Activated CD8-positive, alpha-beta memory T cell treated with anti-CD3 and anti-CD28 coated beads, Interleukin-2, amount 10 ng/mL, durations not matched to agents 7 days and 5 days (primary cell): ENCODE measurements around the gene CTNNB1. TPM values are rescaled to one million over a fixed set of nuclear protein-coding genes. Genes with fewer than 3 reads are reported as not detected.

Experiments used
- ATAC-seq: fragments of 150-1000 bp; cut with Tn5 transposase; one replicate; pipeline ENCODE4 v1.10.0; 2021; ENCODE audit warnings: moderate library complexity
- CTCF ChIA-PET: fragments of 350-600 bp; sonication (Branson Sonifier 250); formaldehyde crosslinking; loops from one replicate; lab custom pipeline; 2021; ENCODE audit warnings: antibody characterized with exemption; lab: Charles Lee
- DNase-seq: peaks from one replicate; pipeline ENCODE4 v3.0.0-alpha.2; 2020
- H3K27ac Mint-ChIP-seq: one replicate; pipeline ENCODE4 v1.8.0; 2021; ENCODE audit warnings: mild to moderate bottlenecking, mixed read lengths
- H3K27me3 Mint-ChIP-seq: one replicate; pipeline ENCODE4 v1.8.0; 2021; ENCODE audit warnings: mixed read lengths
- H3K36me3 Mint-ChIP-seq: one replicate; pipeline ENCODE4 v1.8.0; 2021; ENCODE audit warnings: mild to moderate bottlenecking, mixed read lengths
- H3K4me1 Mint-ChIP-seq: one replicate; pipeline ENCODE4 v1.8.0; 2021; ENCODE audit warnings: mixed read lengths
- H3K4me3 Mint-ChIP-seq: one replicate; pipeline ENCODE4 v1.8.0; 2021; ENCODE audit warnings: mild to moderate bottlenecking, moderate library complexity, mixed read lengths
- H3K9me3 Mint-ChIP-seq: one replicate; pipeline ENCODE4 v1.8.0; 2022; ENCODE audit warnings: low read depth, mixed read lengths
- total RNA-seq, 2 experiments: library from RNA; stranded (reverse); gene quantifications; one replicate each; pipeline ENCODE4 v1.2.3, GENCODE V29; 2021

The CTNNB1 gene
- total RNA-seq, 2 experiments from 2014 or later: 116 to 214 TPM

- no peak for ATAC-seq
- H3K4me3 Mint-ChIP-seq: no peak overlapping the region
- peaks cover 52% of the 10 kb centered on the region for H3K36me3 Mint-ChIP-seq
Observed at GRCh38 chr3:41239587-41239986, 40.3 kb downstream of the CTNNB1 start.

DNA sequence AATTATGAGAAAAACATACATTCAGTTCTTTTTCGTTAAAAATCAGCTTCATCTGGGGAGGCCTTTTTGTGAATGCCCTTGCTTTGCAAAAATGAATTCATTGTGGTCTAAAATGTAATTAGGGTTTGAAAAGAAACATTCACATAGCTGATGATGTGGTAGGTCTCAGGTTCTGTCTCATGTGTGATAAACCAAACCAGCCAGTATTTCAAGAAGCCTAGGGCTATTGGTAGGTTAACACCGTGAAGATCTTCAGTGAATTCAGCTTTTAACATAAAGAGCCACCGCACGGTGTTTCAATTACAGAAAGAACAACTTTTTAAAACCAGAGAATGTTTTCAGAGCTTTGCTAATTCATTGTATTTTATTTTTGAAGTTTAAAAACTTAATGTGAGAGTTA lies 41.9 kb downstream of the CTNNB1 start:
- Mint-ChIP-seq H3K4me1 (no peaks in the 10 kb centered on the region), H3K27me3 (no peaks in the 10 kb centered on the region), H3K36me3 (peaks cover 39% of the 10 kb centered on the region), H3K4me3 (no peak overlapping the region), H3K9me3 (no peaks in the 10 kb centered on the region), H3K27ac (no peak overlapping the region)
- ATAC-seq: no peak
- CTCF ChIA-PET: no interaction called here
- DNase-seq: no peak

More at GRCh38 chr3:41239587-41239986, 40.3 kb downstream of the CTNNB1 start:
- Mint-ChIP-seq H3K27ac (no peak overlapping the region), H3K27me3 (no peaks in the 10 kb centered on the region), H3K9me3 (no peaks in the 10 kb centered on the region), H3K4me1 (no peaks in the 10 kb centered on the region)
- CTCF ChIA-PET: no interaction called here
- DNase-seq: no peak

DNA sequence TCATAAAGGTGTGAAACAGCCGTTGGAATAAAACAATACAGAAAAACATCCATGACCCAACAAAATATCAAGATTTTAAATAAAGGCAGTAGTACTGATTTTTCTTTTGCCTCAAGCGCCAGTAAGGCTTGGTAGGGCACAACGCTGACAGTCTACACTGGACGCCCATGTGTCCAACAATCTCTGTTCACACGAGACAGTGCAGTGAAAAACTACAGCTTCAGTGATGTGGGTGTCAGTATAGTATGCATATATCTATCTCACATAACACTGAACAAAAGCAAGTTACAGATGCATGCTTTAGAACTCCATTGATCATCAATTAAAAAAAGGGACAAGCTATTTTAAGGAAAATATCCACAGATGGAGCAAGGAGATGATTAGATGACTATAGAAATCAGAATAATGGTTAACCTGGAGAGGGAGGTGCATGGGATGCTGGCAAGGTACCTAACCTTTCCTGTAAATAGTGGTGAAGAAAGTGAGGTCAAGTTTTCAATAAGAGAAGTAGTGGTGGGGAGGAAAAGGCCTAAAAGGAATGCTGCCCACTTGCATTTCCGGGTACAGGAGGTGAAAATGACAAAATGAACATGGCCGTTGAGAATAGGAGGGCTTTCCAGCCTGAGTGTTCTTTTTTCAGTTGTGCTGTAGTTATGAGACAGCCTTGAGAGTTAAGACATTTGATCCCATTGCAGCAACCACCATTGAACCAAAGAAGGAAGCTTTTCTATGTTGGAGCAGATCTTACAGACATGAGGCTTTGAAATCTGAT lies 42.7 kb downstream of the CTNNB1 start:
- no peak overlapping the region for H3K4me3 Mint-ChIP-seq
- CTCF ChIA-PET: no interaction called here
- H3K27me3 Mint-ChIP-seq: no peaks in the 10 kb centered on the region
- no peak for DNase-seq
- no peak for ATAC-seq
- no peak overlapping the region for H3K27ac Mint-ChIP-seq
- H3K4me1 Mint-ChIP-seq: no peaks in the 10 kb centered on the region
- H3K9me3 Mint-ChIP-seq: no peaks in the 10 kb centered on the region
- peaks cover 32% of the 10 kb centered on the region for H3K36me3 Mint-ChIP-seq

DNA sequence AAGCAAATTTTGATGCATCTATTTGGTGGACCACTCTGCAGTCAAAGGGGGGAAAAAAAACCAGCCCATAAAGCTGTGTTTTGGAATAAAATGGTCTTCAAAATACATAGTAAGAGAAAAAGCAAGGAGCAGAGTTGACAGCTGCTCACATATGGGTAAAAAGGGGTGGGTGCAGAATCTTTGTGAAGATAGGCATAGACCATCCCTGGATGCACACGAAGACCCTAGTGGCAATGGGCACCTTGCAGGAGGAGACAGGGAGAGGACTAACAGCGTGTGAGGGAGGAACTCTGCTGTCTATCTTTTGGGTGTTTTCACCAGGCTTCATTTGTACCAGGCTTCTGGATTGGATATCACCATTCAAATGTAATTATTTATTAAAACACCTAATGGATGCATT lies 43.9 kb downstream of the CTNNB1 start:
- DNase-seq: no peak
- peaks cover 21% of the 10 kb centered on the region for H3K36me3 Mint-ChIP-seq
- no peaks in the 10 kb centered on the region for H3K4me1 Mint-ChIP-seq
- no peaks in the 10 kb centered on the region for H3K27me3 Mint-ChIP-seq
- CTCF ChIA-PET: no interaction called here
- H3K9me3 Mint-ChIP-seq: no peaks in the 10 kb centered on the region
- no peak overlapping the region for H3K4me3 Mint-ChIP-seq
- ATAC-seq: no peak
- H3K27ac Mint-ChIP-seq: no peak overlapping the region

GRCh38 chr3:41244620-41245336 lies 45.5 kb downstream of the CTNNB1 start:
- CTCF ChIA-PET: no interaction called here
- no peak overlapping the region for H3K27ac Mint-ChIP-seq
- no peak for ATAC-seq
- H3K4me3 Mint-ChIP-seq: no peak overlapping the region
- H3K36me3 Mint-ChIP-seq: peaks cover 5% of the 10 kb centered on the region
- no peaks in the 10 kb centered on the region for H3K9me3 Mint-ChIP-seq
- H3K4me1 Mint-ChIP-seq: no peaks in the 10 kb centered on the region
- H3K27me3 Mint-ChIP-seq: no peaks in the 10 kb centered on the region
- DNase-seq: no peak

GRCh38 chr3:41247055-41248004 lies 48.0 kb downstream of the CTNNB1 start:
- CTCF ChIA-PET: no interaction called here
- no peaks in the 10 kb centered on the region for H3K4me1 Mint-ChIP-seq
- ATAC-seq (no peak), DNase-seq (no peak)
- no peaks in the 10 kb centered on the region for H3K9me3 Mint-ChIP-seq
- H3K27me3 Mint-ChIP-seq: no peaks in the 10 kb centered on the region
- H3K27ac Mint-ChIP-seq: no peak overlapping the region
- H3K36me3 Mint-ChIP-seq: no peaks in the 10 kb centered on the region
- H3K4me3 Mint-ChIP-seq: no peak overlapping the region

- H3K9me3 Mint-ChIP-seq: no peaks in the 10 kb centered on the region
- CTCF ChIA-PET: no interaction called here
- H3K27me3 Mint-ChIP-seq: no peaks in the 10 kb centered on the region
- no peaks in the 10 kb centered on the region for H3K4me1 Mint-ChIP-seq
- ATAC-seq: no peak
- H3K4me3 Mint-ChIP-seq: no peak overlapping the region
- no peaks in the 10 kb centered on the region for H3K36me3 Mint-ChIP-seq
- no peak overlapping the region for H3K27ac Mint-ChIP-seq
- no peak for DNase-seq
Observed at GRCh38 chr3:41248525-41248924, 49.2 kb downstream of the CTNNB1 start.

GRCh38 chr3:41249318-41249717 lies 50.0 kb downstream of the CTNNB1 start:
- no peak for ATAC-seq
- no peak for DNase-seq
- Mint-ChIP-seq H3K9me3 (no peaks in the 10 kb centered on the region), H3K36me3 (no peaks in the 10 kb centered on the region), H3K4me1 (no peaks in the 10 kb centered on the region), H3K27ac (no peak overlapping the region), H3K27me3 (no peaks in the 10 kb centered on the region), H3K4me3 (no peak overlapping the region)
- CTCF ChIA-PET: no interaction called here

GRCh38 chr3:41250825-41251224 lies 51.5 kb downstream of the CTNNB1 start:
- no peaks in the 10 kb centered on the region for H3K36me3 Mint-ChIP-seq
- no peak overlapping the region for H3K27ac Mint-ChIP-seq
- DNase-seq: no peak
- H3K9me3 Mint-ChIP-seq: no peaks in the 10 kb centered on the region
- no peaks in the 10 kb centered on the region for H3K4me1 Mint-ChIP-seq
- no peak overlapping the region for H3K4me3 Mint-ChIP-seq
- H3K27me3 Mint-ChIP-seq: no peaks in the 10 kb centered on the region
- ATAC-seq: no peak
- CTCF ChIA-PET: interaction anchor here (0.6 kb wide), 1 partner anchor 625 kb away, joined by 3 read pairs; no protein-coding TSS in a partner anchor

GRCh38 chr3:41251593-41251992 lies 52.3 kb downstream of the CTNNB1 start:
- Mint-ChIP-seq H3K27ac (no peak overlapping the region), H3K4me3 (no peak overlapping the region), H3K4me1 (no peaks in the 10 kb centered on the region), H3K36me3 (no peaks in the 10 kb centered on the region), H3K27me3 (no peaks in the 10 kb centered on the region), H3K9me3 (no peaks in the 10 kb centered on the region)
- CTCF ChIA-PET: interaction anchor here (0.6 kb wide), 1 partner anchor 624 kb away, joined by 3 read pairs; no protein-coding TSS in a partner anchor
- no peak for DNase-seq
- ATAC-seq: no peak

DNA sequence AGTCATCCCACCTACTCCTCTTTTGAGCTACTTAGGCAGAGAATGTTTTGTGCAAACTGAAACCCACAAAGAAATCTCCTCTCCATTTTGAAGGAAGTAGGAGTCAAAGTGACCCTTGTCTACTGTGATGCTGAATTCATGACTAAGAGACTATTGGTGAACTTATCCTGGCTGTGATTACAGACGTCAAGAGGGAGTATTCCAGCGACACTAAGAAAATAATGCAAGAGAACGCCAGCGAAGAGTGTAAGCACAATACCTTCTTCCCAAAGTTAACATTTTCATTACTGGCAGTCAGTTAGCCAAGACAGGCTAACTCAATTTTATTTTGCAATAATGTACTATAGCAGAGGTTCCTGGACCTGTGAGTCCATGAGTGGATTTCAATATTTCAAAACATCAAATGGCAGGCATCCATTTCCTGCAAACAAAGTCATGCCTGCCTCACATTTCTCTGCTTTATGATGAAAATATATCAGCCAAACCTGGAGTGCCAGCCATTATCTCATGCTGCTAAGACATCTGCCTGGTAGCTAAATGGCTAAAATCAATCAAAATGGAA lies 59.0 kb downstream of the CTNNB1 start:
- Mint-ChIP-seq H3K9me3 (no peaks in the 10 kb centered on the region), H3K4me3 (no peak overlapping the region), H3K27ac (no peak overlapping the region), H3K4me1 (peaks cover 2% of the 10 kb centered on the region), H3K27me3 (no peaks in the 10 kb centered on the region), H3K36me3 (no peaks in the 10 kb centered on the region)
- ATAC-seq (no peak), DNase-seq (no peak)
- CTCF ChIA-PET: no interaction called here

- H3K4me1 Mint-ChIP-seq: peaks cover 2% of the 10 kb centered on the region
- DNase-seq: no peak
- CTCF ChIA-PET: no interaction called here
- H3K36me3 Mint-ChIP-seq: no peaks in the 10 kb centered on the region
- H3K27ac Mint-ChIP-seq: no peak overlapping the region
- H3K4me3 Mint-ChIP-seq: no peak overlapping the region
- H3K9me3 Mint-ChIP-seq: no peaks in the 10 kb centered on the region
- ATAC-seq: no peak
- no peaks in the 10 kb centered on the region for H3K27me3 Mint-ChIP-seq
Observed at GRCh38 chr3:41259449-41260062, 60.3 kb downstream of the CTNNB1 start.

DNA sequence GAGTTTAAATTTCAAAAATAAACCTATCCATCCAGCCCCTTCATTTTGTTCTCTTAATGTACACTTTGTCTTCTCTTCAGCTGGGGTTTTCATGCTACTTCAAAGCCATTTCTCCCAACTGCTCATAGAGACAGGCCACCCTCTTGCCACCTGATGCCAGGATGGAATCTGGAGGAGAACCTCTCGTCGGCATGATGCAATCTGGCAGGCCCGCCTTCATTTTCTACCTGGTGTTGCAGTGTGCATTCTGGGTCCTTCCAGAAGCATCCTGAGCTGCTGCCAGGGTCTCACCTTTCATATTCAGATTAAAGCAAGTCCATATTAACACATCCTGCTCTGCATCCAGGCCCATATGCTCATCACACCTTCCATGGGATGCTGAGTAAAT lies 60.8 kb downstream of the CTNNB1 start:
- no peak for ATAC-seq
- CTCF ChIA-PET: no interaction called here
- no peaks in the 10 kb centered on the region for H3K27me3 Mint-ChIP-seq
- DNase-seq: no peak
- H3K36me3 Mint-ChIP-seq: no peaks in the 10 kb centered on the region
- H3K4me3 Mint-ChIP-seq: no peak overlapping the region
- H3K4me1 Mint-ChIP-seq: peaks cover 2% of the 10 kb centered on the region
- no peaks in the 10 kb centered on the region for H3K9me3 Mint-ChIP-seq
- H3K27ac Mint-ChIP-seq: no peak overlapping the region
